Erythroblast (primary cell): ENCODE data around the gene GTF2H4.

Experiments
- GATA1 ChIP-seq: IDR thresholded peaks from 2 replicates; pipeline ENCODE4 v1.6.1; 2011; ENCODE audit warnings: low read depth, mild to moderate bottlenecking, control low read depth, low read length, moderate library complexity
- POLR2A ChIP-seq: IDR thresholded peaks from 2 replicates; pipeline ENCODE4 v1.6.1; 2011; ENCODE audit warnings: mild to moderate bottlenecking, low read length

- TF ChIP-seq POLR2A (no peak), GATA1 (no peak)
These were observed 53.1 kb downstream of the GTF2H4 start for GRCh38 chr6:30960907-30961673.
